AG04450 (cell line): ENCODE results near the gene TEKT3. TPM values are rescaled to one million over a fixed set of nuclear protein-coding genes. Genes with fewer than 3 reads are reported as not detected.

Experiments used
- CTCF ChIA-PET: fragments of 300-600, 350-600 bp; formaldehyde crosslinking; extraction: SDS; loops from one replicate; lab custom pipeline; 2022; ENCODE audit warnings: antibody characterized with exemption, inconsistent platforms; lab: Charles Lee
- POLR2A ChIA-PET: fragments of 350-600 bp; formaldehyde crosslinking; extraction: SDS; loops from one replicate; lab custom pipeline; 2021; ENCODE audit warnings: antibody characterized with exemption, inconsistent platforms; lab: Yijun Ruan, JAX
- DNase-seq: peaks from one replicate; pipeline ENCODE4 v3.0.0-alpha.2; 2011; ENCODE audit warnings: low read depth, low spot score
- H3K27ac ChIP-seq: one replicate; pipeline ENCODE4 v1.5.1; 2012; ENCODE audit warnings: low read depth, low read length, control low read depth
- H3K27me3 ChIP-seq: one replicate; pipeline ENCODE4 v1.6.0; 2012; ENCODE audit warnings: low read length; ENCODE audit not compliant: control insufficient read depth, insufficient read depth
- H3K4me3 ChIP-seq: 2 replicates; pipeline ENCODE4 v1.5.1; 2011; ENCODE audit warnings: mild to moderate bottlenecking, low read depth, low read length, control low read depth
- H3K9me3 ChIP-seq: 2 replicates; pipeline ENCODE4 v1.5.1; 2012; ENCODE audit warnings: low read length; ENCODE audit not compliant: control insufficient read depth, insufficient read depth
- CTCF ChIP-seq: IDR thresholded peaks from 2 replicates; pipeline ENCODE4 v1.5.1; 2011; ENCODE audit warnings: low read depth, low read length, control low read depth, inconsistent platforms
- polyA minus RNA-seq: library from RNA; depleted of rRNA, polyadenylated mRNA; stranded (reverse); fragments of >200 nt; gene quantifications from 2 replicates; pipeline ENCODE4 v1.2.3, GENCODE V29; 2011; rRNA and poly(A)+ RNA removed
- polyA plus RNA-seq: library from polyadenylated mRNA; depleted of rRNA; stranded (reverse); fragments of >200 nt; gene quantifications from 2 replicates; pipeline ENCODE4 v1.2.3, GENCODE V29; 2011; rRNA removed

TEKT3 gene
- polyA plus RNA-seq (0.36 and 0.69 TPM in 2 replicates), polyA minus RNA-seq (0.74 and 0.97 TPM in 2 replicates)

DNA sequence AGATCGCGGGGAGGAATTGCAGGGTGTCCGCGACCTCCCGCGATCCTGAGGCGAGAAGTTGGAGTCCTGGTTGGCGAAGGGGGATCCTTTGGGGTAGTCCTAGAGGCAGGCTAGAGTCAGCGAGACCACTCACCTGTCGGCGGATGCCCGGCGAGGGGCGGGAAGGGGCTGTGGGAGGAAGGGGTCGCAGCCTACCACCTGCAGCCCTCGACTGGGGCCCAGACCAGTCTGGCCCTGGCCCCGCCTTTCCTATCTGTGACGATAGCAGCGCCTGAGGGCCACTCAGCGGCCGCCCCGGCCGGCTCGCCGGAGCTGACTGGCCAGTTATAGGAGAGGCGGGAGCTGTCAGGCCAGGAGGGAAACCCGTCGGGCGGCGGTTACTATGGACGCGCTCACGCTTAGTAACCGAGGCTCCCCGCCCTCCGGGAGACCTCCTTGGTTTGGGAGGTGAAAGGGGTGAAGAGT is at the start of gene TEKT3:
Gene TEKT3, minus strand, starts transcription at position 213 of the 465 bp plus-strand sequence. CDS start 10,012 bp downstream, outside the sequence.
- no peak for TF ChIP-seq CTCF
- POLR2A ChIA-PET, result interaction anchor here (0.6 kb wide), 2 partner anchors 78 to 882 kb away, joined by 3 read pairs; no protein-coding TSS in a partner anchor
- DNase-seq, result peak; percentile 20
- H3K27me3 ChIP-seq, result peaks cover 4% of the 10 kb centered on the region
- H3K4me3 ChIP-seq, result peak within 1 kb of the TSS; percentile 61
- peaks cover 3% of the 10 kb centered on the region; the same call in 1 of the 2 replicates for H3K9me3 ChIP-seq
- H3K27ac ChIP-seq, result no peak within 1 kb of the TSS
- CTCF ChIA-PET, result no interaction called here

DNA sequence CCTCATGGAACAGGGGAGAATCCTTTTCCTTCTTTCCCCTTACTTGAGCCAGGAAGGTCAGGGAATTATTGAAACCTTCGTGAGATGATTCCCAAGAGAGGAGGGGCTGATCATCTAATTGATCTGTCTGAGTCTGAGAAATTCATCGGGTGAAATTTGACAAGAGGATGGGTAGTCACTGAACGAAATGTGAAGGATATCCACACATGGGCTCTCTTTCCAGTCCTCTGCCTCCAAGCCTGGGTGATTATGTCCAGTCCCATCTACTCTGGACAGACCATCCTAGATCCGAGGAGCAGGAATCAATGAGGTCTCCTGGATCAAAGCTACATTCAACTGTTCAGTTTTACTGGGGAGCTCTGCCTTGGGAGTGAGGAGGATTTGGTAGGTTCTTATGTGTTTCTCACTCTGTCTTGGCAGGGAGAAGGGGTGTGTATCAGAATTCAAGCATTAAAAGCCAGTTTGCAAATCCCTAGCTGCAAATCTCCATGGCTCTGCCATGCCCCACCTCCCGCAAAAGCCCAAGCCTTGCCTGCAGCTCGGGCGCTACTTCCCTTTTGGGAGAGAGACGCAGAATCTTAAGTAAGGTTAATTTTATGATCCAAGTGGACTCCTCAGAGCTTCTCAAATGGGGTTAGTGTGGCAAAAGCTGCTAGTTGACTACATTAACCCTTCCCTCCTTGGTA is 47.1 kb upstream of the TEKT3 start:
- ChIA-PET POLR2A (no interaction called here), CTCF (interaction anchor here (1.0 kb wide), 1 partner anchor 114 kb away, joined by 3 read pairs; no protein-coding TSS in a partner anchor)
- DNase-seq, result no peak
- H3K4me3 ChIP-seq, result no peak overlapping the region
- no peak overlapping the region for H3K27ac ChIP-seq
- TF ChIP-seq CTCF, result no peak
- no peaks in the 10 kb centered on the region; the same call in none of the 2 replicates for H3K9me3 ChIP-seq
- no peaks in the 10 kb centered on the region for H3K27me3 ChIP-seq

DNA sequence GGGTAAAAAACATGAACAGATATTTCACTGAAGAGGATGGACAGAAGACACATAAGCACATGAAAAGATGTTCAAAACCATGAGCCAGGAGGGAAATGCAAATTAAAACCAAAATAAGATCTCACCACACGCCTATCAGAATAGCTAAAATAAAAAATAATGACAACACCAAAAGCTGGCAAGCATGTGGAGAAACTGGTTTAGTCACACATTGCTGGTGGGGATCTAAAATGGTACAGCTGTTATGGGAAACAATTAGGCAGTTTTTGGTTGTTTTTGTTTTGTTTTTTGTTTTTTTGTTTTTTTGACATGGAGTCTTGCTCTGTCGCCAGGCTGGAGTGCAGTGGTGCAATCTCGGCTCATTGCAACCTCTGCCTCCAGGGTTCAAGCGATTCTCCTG is 44.7 kb upstream of the TEKT3 start:
- no peaks in the 10 kb centered on the region for H3K27me3 ChIP-seq
- H3K27ac ChIP-seq, result no peak overlapping the region
- H3K4me3 ChIP-seq, result no peak overlapping the region
- ChIA-PET POLR2A (no interaction called here), CTCF (interaction anchor here (1.0 kb wide), 1 partner anchor 71 kb away, joined by 4 read pairs; no protein-coding TSS in a partner anchor)
- no peak for TF ChIP-seq CTCF
- H3K9me3 ChIP-seq, result no peaks in the 10 kb centered on the region; the same call in 1 of the 2 replicates
- DNase-seq, result no peak

- Histone ChIP-seq H3K9me3 (no peaks in the 10 kb centered on the region; the same call in 1 of the 2 replicates), H3K27me3 (no peaks in the 10 kb centered on the region), H3K27ac (no peak overlapping the region), H3K4me3 (no peak overlapping the region)
- TF ChIP-seq CTCF, result no peak
- no peak for DNase-seq
- ChIA-PET POLR2A (interaction anchor here (1.0 kb wide), 1 partner anchor 123 kb away, joined by 6 read pairs; no protein-coding TSS in a partner anchor), CTCF (interaction anchor here (1.0 kb wide), 1 partner anchor 72 kb away, joined by 4 read pairs; no protein-coding TSS in a partner anchor)
Measured at GRCh38 chr17:15385305-15385704, 43.9 kb upstream of the TEKT3 start.
